ENCODE measurements around the gene SLC13A2.

DNA sequence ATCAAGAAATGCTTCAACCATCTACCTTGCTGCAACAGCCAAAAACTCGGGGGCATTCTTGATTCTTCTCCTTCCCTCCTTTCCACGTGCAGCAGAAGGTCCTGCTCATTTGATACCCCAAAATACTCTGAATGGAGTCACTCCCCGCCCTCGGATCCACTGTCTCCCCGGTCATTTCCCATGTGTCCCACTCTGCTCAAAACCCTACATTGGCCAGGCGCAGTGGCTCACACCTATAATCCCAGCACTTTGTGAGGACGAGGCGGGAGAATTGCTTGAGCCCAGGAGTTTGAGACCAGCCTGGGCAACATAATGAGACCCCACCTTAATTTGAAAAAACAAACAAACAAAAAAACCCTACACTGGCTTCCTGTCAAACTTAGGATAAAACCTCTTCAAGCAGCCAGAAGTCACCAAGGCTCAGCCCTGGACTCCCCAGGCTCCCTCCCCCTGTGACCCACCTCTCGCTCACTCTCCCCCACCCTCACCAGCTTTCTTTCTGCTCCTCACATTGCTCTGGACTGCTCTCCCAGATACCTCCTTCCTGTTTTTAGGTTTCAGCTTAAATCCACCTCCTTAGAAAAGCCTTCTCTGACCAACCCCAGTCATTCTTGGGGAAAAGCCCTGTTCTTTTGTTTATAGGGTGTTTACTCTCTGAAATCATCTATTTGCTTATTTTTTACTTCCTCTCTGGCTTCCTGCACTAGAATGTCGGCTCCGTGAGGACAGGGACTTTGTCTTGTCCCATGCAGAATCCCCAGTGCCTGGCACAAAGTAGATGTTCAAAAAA is 2.8 kb downstream of the SLC13A2 start:
- no peak for TF ChIP-seq CTCF (IDR thresholded peaks at IDR 0.05 in 8 of 11, conservative IDR thresholded peaks at IDR 0.05 in 3 of 11)
- no peak for TF ChIP-seq POLR2AphosphoS5 (IDR thresholded peaks at IDR 0.05)
- no peak for TF ChIP-seq POLR2A (IDR thresholded peaks at IDR 0.05)

Data from spleen (tissue), 7 donors.